H9 (cell line): ENCODE results near the gene PRAME. TPM values are rescaled to one million over a fixed set of nuclear protein-coding genes. Genes with fewer than 3 reads are reported as not detected.

ENCODE experiments used
- DNase-seq: peaks from one replicate; pipeline ENCODE4 v3.0.0-alpha.2; 2017
- H2AFZ ChIP-seq: one replicate; pipeline ENCODE4 v1.6.1; 2013; ENCODE audit warnings: mild to moderate bottlenecking, low read length, control low read depth, moderate library complexity
- H2AK5ac ChIP-seq: 2 replicates; pipeline ENCODE4 v1.6.1; 2013; ENCODE audit warnings: low read length, control low read depth, mixed read lengths; ENCODE audit not compliant: insufficient read length
- H2BK120ac ChIP-seq: one replicate; pipeline ENCODE4 v1.6.1; 2013; ENCODE audit warnings: low read depth, mild to moderate bottlenecking, low read length, control low read depth, inconsistent platforms; ENCODE audit not compliant: poor library complexity, severe bottlenecking
- H2BK12ac ChIP-seq: 2 replicates; pipeline ENCODE4 v1.6.1; 2013; ENCODE audit warnings: low read length, control low read depth, mixed read lengths, low read depth; ENCODE audit not compliant: insufficient read length
- H2BK15ac ChIP-seq: 2 replicates; pipeline ENCODE4 v1.6.1; 2013; ENCODE audit warnings: low read depth, low read length, control low read depth
- H2BK20ac ChIP-seq: one replicate; pipeline ENCODE4 v1.6.1; 2013; ENCODE audit warnings: low read depth, mild to moderate bottlenecking, low read length, control low read depth, inconsistent platforms; ENCODE audit not compliant: poor library complexity, severe bottlenecking
- H2BK5ac ChIP-seq: 2 replicates; pipeline ENCODE4 v1.6.1; 2013; ENCODE audit warnings: low read length, control low read depth, mixed read lengths; ENCODE audit not compliant: insufficient read length
- H3K14ac ChIP-seq: 2 replicates; pipeline ENCODE4 v1.6.1; 2013; ENCODE audit warnings: low read length, control low read depth; ENCODE audit not compliant: insufficient read depth
- H3K18ac ChIP-seq: 2 replicates; pipeline ENCODE4 v1.6.1; 2013; ENCODE audit warnings: low read depth, mild to moderate bottlenecking, mixed read lengths, low read length, control low read depth; ENCODE audit not compliant: insufficient read length
- H3K23ac ChIP-seq: 2 replicates; pipeline ENCODE4 v1.6.1; 2013; ENCODE audit warnings: low read length, control low read depth, mixed read lengths, low read depth; ENCODE audit not compliant: insufficient read length
- H3K23me2 ChIP-seq: 2 replicates; pipeline ENCODE4 v1.6.1; 2013; ENCODE audit warnings: low read depth, mild to moderate bottlenecking, mixed read lengths, low read length, control low read depth; ENCODE audit not compliant: insufficient read length, poor library complexity, severe bottlenecking
- H3K27ac ChIP-seq: 2 replicates; pipeline ENCODE4 v1.5.1; 2013; ENCODE audit warnings: low read length, control low read depth, mixed read lengths, low read depth; ENCODE audit not compliant: insufficient read length
- H3K27me3 ChIP-seq: 2 replicates; pipeline ENCODE4 v1.6.1; 2013; ENCODE audit warnings: low read length, control low read depth, inconsistent platforms; ENCODE audit not compliant: insufficient read depth
- H3K4ac ChIP-seq: 2 replicates; pipeline ENCODE4 v1.6.1; 2013; ENCODE audit warnings: low read depth, mild to moderate bottlenecking, control low read depth, inconsistent platforms, low read length, moderate library complexity
- H3K4me1 ChIP-seq: 2 replicates; pipeline ENCODE4 v1.6.1; 2013; ENCODE audit warnings: low read length, control low read depth, inconsistent platforms; ENCODE audit not compliant: insufficient read depth
- H3K4me2 ChIP-seq: 2 replicates; pipeline ENCODE4 v1.6.1; 2013; ENCODE audit warnings: low read length, control low read depth, mixed read lengths; ENCODE audit not compliant: insufficient read length, insufficient read depth
- H3K56ac ChIP-seq: 2 replicates; pipeline ENCODE4 v1.6.1; 2013; ENCODE audit warnings: low read depth, mild to moderate bottlenecking, mixed read lengths, low read length, control low read depth; ENCODE audit not compliant: insufficient read length
- H3K79me1 ChIP-seq: 2 replicates; pipeline ENCODE4 v1.6.1; 2013; ENCODE audit warnings: low read depth, mild to moderate bottlenecking, moderate library complexity, low read length, control low read depth, inconsistent platforms; ENCODE audit not compliant: insufficient read depth, poor library complexity, severe bottlenecking
- H3K79me2 ChIP-seq: 2 replicates; pipeline ENCODE4 v1.6.1; 2013; ENCODE audit warnings: low read length, control low read depth, inconsistent platforms; ENCODE audit not compliant: insufficient read depth
- H3K9ac ChIP-seq: 2 replicates; pipeline ENCODE4 v1.6.1; 2013; ENCODE audit warnings: low read length, control low read depth, mixed read lengths; ENCODE audit not compliant: insufficient read length; ENCODE audit errors: extremely low read depth
- H3K9me3 ChIP-seq: one replicate; pipeline ENCODE4 v1.6.1; 2013; ENCODE audit warnings: low read depth, low read length, inconsistent platforms; ENCODE audit not compliant: control insufficient read depth
- H3T11ph ChIP-seq: one replicate; pipeline ENCODE4 v1.6.1; 2013; ENCODE audit warnings: mild to moderate bottlenecking, low read length, control low read depth, inconsistent platforms
- H4K20me1 ChIP-seq: one replicate; pipeline ENCODE4 v1.6.1; 2013; ENCODE audit not compliant: control insufficient read depth, insufficient read length, insufficient read depth
- H4K5ac ChIP-seq: 2 replicates; pipeline ENCODE4 v1.6.1; 2013; ENCODE audit warnings: low read depth, mild to moderate bottlenecking, mixed read lengths, low read length, control low read depth; ENCODE audit not compliant: insufficient read length
- H4K8ac ChIP-seq: replicated peaks from 2 replicates; pipeline ENCODE4 v1.6.1; 2013; ENCODE audit warnings: low read length, control low read depth, mixed read lengths, low read depth; ENCODE audit not compliant: insufficient read length
- H4K91ac ChIP-seq: 2 replicates; pipeline ENCODE4 v1.6.1; 2013; ENCODE audit warnings: low read depth, mild to moderate bottlenecking, moderate library complexity, mixed read lengths, low read length, control low read depth; ENCODE audit not compliant: insufficient read length
- H3K27ac Mint-ChIP-seq, 3 experiments: 2 replicates in 2 of 3; 3 replicates in 1 of 3; pipeline ENCODE4 v1.8.0; 2020 to 2021; ENCODE audit warnings: mixed read lengths in 3 of 3, mild to moderate bottlenecking in 1 of 3, moderate library complexity in 1 of 3
- H3K27me3 Mint-ChIP-seq: 2 replicates; pipeline ENCODE4 v1.8.0; 2021; ENCODE audit warnings: low read depth, mild to moderate bottlenecking, moderate library complexity, mixed read lengths
- H3K36me3 Mint-ChIP-seq, 3 experiments: 2 replicates in 2 of 3; 3 replicates in 1 of 3; pipeline ENCODE4 v1.8.0; 2020 to 2021; ENCODE audit warnings: low read depth in 3 of 3, mixed read lengths in 3 of 3; ENCODE audit not compliant: insufficient read depth in 1 of 3
- H3K4me1 Mint-ChIP-seq, 2 experiments: 2 replicates each; pipeline ENCODE4 v1.8.0; 2020; ENCODE audit warnings: mixed read lengths in 2 of 2
- H3K4me3 Mint-ChIP-seq, 2 experiments: 2 replicates in 1 of 2; 3 replicates in 1 of 2; pipeline ENCODE4 v1.8.0; 2020 to 2021; ENCODE audit warnings: mild to moderate bottlenecking in 2 of 2, mixed read lengths in 2 of 2, moderate library complexity in 1 of 2
- H3K9me3 Mint-ChIP-seq, 2 experiments: 2 replicates in 1 of 2; 3 replicates in 1 of 2; pipeline ENCODE4 v1.8.0; 2020; ENCODE audit warnings: mild to moderate bottlenecking in 2 of 2, mixed read lengths in 2 of 2, moderate library complexity in 1 of 2
- CTCF ChIP-seq: fragments of 200-600 bp; sonication (generic); conservative IDR thresholded peaks from 3 replicates; pipeline ENCODE4 v1.8.0; 2021; ENCODE audit warnings: antibody characterized with exemption, mild to moderate bottlenecking
- WGBS: extraction: QIAGEN DNeasy Blood & Tissue Kit; methylation state at CpG from one replicate; pipeline ENCODE4 v1.1.7; 2013; ENCODE audit warnings: missing lambda C conversion rate, low lambda C conversion rate, mixed read lengths; ENCODE audit not compliant: insufficient read length; ENCODE audit errors: extremely low coverage; 5-methylcytosine and 5-hydroxymethylcytosine counted together
- total RNA-seq: library from RNA; stranded (reverse); gene quantifications from 2 replicates; pipeline ENCODE4 v1.2.1, GENCODE V29; 2021

The PRAME gene
- total RNA-seq, 1 experiment from 2014 or later = 0.31 TPM

GRCh38 chr22:22588485-22589164, 29.6 kb upstream of the PRAME start:
- Mint-ChIP-seq H3K27ac (no peak overlapping the region), H3K36me3 (no peaks in the 10 kb centered on the region), H3K4me3 (no peak overlapping the region), H3K4me1 (no peaks in the 10 kb centered on the region), H3K27me3 (peaks cover 100% of the 10 kb centered on the region), H3K9me3 (no peaks in the 10 kb centered on the region)
- no peak overlapping the region for H3K4ac ChIP-seq
- no peak overlapping the region for H3K14ac ChIP-seq
- no peak overlapping the region for H4K5ac ChIP-seq
- peaks cover 25% of the 10 kb centered on the region; the same call in 1 of the 2 replicates for H3K27me3 ChIP-seq
- no peak overlapping the region for H3K23ac ChIP-seq
- no peaks in the 10 kb centered on the region for H3K79me2 ChIP-seq
- no peak overlapping the region for H4K91ac ChIP-seq
- H3K4me1 ChIP-seq = no peaks in the 10 kb centered on the region
- no peak overlapping the region for H2BK12ac ChIP-seq
- H3K18ac ChIP-seq = no peak overlapping the region
- H2AFZ ChIP-seq = no peak overlapping the region
- H4K8ac ChIP-seq = no peak overlapping the region
- H2BK5ac ChIP-seq = no peak overlapping the region
- no peak overlapping the region for H2BK15ac ChIP-seq
- H3K27ac ChIP-seq = no peak overlapping the region
- no peaks in the 10 kb centered on the region for H3K79me1 ChIP-seq
- H3K4me2 ChIP-seq = no peak overlapping the region
- no peak overlapping the region for H2AK5ac ChIP-seq
- no peak for DNase-seq
- no peak for TF ChIP-seq CTCF
- H3K9ac ChIP-seq = no peak overlapping the region
- no peak overlapping the region for H2BK120ac ChIP-seq
- no peak overlapping the region for H3K56ac ChIP-seq
- no peak overlapping the region for H2BK20ac ChIP-seq
- H3K23me2 ChIP-seq = no peaks in the 10 kb centered on the region
- no peaks in the 10 kb centered on the region for H3K9me3 ChIP-seq
- WGBS = no CpG with 5 or more reads among the region's 12 CpGs
- H4K20me1 ChIP-seq = no peaks in the 10 kb centered on the region
- H3T11ph ChIP-seq = no peak overlapping the region
